ENCODE data around the gene TMEM156. TPM values are rescaled to one million over a fixed set of nuclear protein-coding genes. Genes with fewer than 3 reads are reported as not detected.

Gene TMEM156
- total RNA-seq, 1 donor from 2014 or later, result not detected

DNA sequence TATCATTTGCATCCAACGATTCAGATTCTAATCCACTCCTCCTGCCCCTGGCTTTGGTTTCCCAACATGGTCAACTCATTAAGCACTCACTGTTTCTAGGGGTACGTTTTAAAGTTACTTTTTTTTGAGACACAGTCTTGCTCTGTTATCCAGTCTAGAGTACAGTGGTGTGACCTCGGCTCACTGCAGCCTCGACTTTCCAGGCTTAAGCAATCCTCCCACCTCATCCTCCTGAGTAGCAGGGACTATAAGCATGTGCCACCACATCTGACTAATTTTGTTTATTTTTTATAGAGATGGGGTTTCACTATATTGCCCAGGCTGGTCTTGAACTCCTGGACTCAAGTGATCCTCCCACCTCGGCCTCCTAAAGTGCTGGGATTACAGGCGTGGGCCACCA lies 48.9 kb downstream of the TMEM156 start:
- intact Hi-C loops (cut with DNase I), result no loop called here
- H3K27me3 ChIP-seq, result no peaks in the 10 kb centered on the region
- no peaks in the 10 kb centered on the region for H3K4me1 ChIP-seq
- no peaks in the 10 kb centered on the region for H3K36me3 ChIP-seq
- no peak for DNase-seq (ENCODE audit: low spot score in 2 of 2)
- TF ChIP-seq, protein P1, sequence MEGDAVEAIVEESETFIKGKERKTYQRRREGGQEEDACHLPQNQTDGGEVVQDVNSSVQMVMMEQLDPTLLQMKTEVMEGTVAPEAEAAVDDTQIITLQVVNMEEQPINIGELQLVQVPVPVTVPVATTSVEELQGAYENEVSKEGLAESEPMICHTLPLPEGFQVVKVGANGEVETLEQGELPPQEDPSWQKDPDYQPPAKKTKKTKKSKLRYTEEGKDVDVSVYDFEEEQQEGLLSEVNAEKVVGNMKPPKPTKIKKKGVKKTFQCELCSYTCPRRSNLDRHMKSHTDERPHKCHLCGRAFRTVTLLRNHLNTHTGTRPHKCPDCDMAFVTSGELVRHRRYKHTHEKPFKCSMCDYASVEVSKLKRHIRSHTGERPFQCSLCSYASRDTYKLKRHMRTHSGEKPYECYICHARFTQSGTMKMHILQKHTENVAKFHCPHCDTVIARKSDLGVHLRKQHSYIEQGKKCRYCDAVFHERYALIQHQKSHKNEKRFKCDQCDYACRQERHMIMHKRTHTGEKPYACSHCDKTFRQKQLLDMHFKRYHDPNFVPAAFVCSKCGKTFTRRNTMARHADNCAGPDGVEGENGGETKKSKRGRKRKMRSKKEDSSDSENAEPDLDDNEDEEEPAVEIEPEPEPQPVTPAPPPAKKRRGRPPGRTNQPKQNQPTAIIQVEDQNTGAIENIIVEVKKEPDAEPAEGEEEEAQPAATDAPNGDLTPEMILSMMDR (IDR thresholded peaks at IDR 0.05), result no peak
- H3K9me3 ChIP-seq, result no peaks in the 10 kb centered on the region
- no peak overlapping the region for H3K27ac ChIP-seq
- no peak overlapping the region for H3K4me3 ChIP-seq

DNA sequence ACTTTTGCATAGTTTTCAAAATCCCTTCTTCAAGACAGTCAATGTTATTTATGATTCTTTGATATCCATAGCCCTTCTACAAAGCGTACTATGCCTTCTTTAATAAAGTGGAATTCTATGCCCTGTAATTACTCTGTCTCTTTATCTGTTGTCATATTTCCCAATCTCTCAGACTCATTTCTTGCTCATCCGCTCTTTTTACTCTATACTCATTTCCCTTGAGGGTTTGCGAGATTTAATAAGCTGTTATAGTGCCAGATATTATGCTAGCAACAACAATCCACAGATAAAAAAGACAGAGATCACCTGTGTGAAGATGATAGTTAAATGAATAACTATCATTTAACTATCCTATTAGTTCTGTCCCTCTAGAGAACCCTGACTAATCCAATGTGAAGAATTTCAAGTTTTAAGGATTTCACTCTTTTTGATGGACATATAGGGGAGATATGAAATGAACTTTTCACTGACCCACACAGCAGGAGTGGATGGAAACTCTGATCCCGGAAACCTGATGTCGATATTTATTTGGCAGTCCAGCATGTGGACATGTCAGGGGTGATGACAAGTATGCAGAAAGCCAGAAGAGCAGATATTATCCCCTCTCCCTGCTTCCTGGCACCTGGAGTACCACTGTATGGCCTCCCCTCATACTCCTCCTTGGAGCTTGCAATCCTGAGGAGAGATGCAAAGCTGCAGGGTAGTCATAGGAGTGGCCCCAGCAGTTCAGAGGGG lies 49.7 kb downstream of the TMEM156 start:
- no peak overlapping the region for H3K4me3 ChIP-seq
- intact Hi-C loops (cut with DNase I), result no loop called here
- H3K4me1 ChIP-seq, result no peaks in the 10 kb centered on the region
- no peak for DNase-seq (ENCODE audit: low spot score in 2 of 2)
- H3K27ac ChIP-seq, result no peak overlapping the region
- no peaks in the 10 kb centered on the region for H3K36me3 ChIP-seq
- no peaks in the 10 kb centered on the region for H3K27me3 ChIP-seq
- no peaks in the 10 kb centered on the region for H3K9me3 ChIP-seq
- TF ChIP-seq, protein P1 (IDR thresholded peaks at IDR 0.05), result no peak

DNA sequence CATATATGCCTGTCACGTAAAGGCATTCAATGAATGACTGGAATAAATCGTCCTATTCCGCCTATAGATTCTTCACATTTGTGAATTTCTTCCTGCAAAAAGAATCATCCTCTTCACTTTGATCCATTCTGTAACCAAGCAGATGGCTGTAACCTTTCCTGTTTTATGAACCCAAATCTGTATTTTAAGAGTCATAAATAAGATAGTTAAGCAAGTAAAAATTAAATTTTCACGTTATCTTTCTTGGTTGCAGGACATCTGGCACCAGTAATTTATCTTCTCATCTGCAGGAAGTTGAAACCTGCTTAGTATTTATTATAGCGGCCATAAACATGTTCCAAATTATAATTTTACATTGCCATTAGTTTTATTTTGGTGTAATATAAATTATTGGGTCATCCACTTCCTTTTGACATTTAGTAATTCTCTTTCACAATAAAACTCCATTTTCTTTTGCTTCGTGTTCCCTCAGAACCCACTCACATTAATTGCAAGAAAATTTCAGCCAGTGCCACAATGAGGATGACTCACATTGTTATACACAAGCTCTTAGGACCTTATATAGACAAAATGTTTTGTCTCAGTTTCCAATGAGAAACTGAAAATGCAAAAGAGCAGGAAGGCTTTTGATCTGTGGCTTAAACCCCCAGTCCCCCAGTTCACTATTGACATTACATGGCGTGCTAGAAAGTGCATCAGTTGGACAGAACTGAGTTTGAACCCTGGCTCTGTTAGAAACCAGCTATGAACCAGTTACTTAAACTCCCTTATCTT lies 51.1 kb downstream of the TMEM156 start:
- DNase-seq (ENCODE audit: low spot score in 2 of 2), result no peak
- TF ChIP-seq, protein P1 (IDR thresholded peaks at IDR 0.05), result no peak
- Histone ChIP-seq H3K4me3 (no peak overlapping the region), H3K4me1 (no peaks in the 10 kb centered on the region), H3K36me3 (no peaks in the 10 kb centered on the region), H3K9me3 (no peaks in the 10 kb centered on the region), H3K27ac (no peak overlapping the region), H3K27me3 (no peaks in the 10 kb centered on the region)
- intact Hi-C loops (cut with DNase I), result no loop called here

- TF ChIP-seq, protein P1 (IDR thresholded peaks at IDR 0.05), result no peak
- Histone ChIP-seq H3K36me3 (no peaks in the 10 kb centered on the region), H3K27me3 (no peaks in the 10 kb centered on the region), H3K27ac (no peak overlapping the region), H3K4me1 (no peaks in the 10 kb centered on the region), H3K9me3 (no peaks in the 10 kb centered on the region), H3K4me3 (no peak overlapping the region)
- intact Hi-C loops (cut with DNase I), result no loop called here
- no peak for DNase-seq (ENCODE audit: low spot score in 2 of 2)
These were observed 52.5 kb downstream of the TMEM156 start for GRCh38 chr4:38979511-38980230.

DNA sequence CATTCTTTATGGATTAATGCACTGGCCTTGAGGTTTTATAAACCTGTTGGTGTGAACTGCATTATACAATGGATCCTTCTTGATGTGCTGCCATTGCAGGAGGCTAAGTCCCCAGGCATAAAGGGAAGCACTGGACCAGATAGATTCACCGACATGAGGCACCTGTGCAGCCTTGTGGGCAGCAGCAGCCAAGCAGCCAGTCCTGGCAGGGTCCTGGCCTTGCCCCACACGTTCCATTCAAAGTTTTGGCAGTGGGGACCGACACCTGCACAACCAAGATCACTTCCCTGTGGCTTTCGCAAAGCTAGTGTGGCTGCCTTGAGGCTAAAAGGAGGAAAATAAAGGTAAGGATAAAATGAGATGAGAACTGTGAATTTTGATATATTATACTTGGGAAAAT lies 53.1 kb downstream of the TMEM156 start:
- no peak overlapping the region for H3K27ac ChIP-seq
- TF ChIP-seq, protein P1 (IDR thresholded peaks at IDR 0.05), result no peak
- no peaks in the 10 kb centered on the region for H3K9me3 ChIP-seq
- H3K4me1 ChIP-seq, result no peaks in the 10 kb centered on the region
- no peak overlapping the region for H3K4me3 ChIP-seq
- no peaks in the 10 kb centered on the region for H3K36me3 ChIP-seq
- intact Hi-C loops (cut with DNase I), result no loop called here
- DNase-seq (ENCODE audit: low spot score in 2 of 2), result no peak
- no peaks in the 10 kb centered on the region for H3K27me3 ChIP-seq

Data from ascending aorta (tissue), 2 donors.